Neural progenitor cell (in vitro differentiated cells): ENCODE data around the gene EIF2AK2.

ENCODE experiments used
- CTCF ChIP-seq: fragments of 200-600 bp; sonication (generic); IDR thresholded peaks from 2 replicates; pipeline ENCODE4 v1.5.1; 2017; ENCODE audit warnings: antibody characterized with exemption, mild to moderate bottlenecking
- EZH2phosphoT487 ChIP-seq: fragments of 200-600 bp; sonication (generic); IDR thresholded peaks from 2 replicates; pipeline ENCODE4 v1.6.1; 2017; ENCODE audit warnings: antibody characterized with exemption

DNA sequence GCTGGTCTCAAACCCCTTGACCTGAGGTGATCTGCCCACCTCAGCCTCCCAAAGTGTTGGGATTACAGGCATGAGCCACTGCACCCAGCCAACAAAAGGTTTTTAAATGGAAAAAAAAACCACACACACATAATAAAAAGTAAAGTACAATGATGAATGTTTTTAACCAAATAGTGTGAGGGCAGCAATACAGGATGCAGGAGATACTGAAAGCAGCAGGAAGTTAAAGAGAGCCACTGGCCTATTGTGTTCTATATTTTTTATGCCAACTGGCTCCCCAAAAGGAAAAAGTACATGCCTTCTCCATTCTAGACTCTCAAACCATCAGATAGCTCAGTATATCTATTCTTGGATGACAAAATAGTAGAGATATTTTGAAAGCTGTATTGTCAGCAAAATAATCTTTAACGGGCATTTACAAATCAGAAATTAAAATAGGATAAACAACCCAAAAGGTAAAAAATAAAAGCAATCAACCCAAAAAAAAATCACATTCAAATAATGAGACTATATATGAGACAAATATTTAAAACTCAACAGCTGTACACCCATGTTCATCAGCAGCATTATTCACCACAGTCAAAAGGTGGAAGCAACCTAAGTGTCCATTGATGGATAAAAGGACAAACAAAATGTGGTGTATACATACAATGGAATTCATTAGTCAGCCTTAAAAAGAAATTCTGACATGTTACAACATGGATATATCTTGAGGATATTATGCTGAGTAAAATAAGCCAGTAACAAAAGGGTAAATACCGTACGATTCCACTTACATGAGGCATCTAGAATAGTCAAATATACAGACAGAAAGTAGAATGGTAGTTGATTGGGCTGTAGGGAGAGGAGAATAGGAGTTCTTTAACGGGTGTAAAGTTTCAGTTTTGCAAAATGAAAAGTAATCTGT, 46.2 kb downstream of the EIF2AK2 start:
- TF ChIP-seq CTCF = no peak
- TF ChIP-seq EZH2phosphoT487 = no peak
